Kasumi-1 (cell line): Measurements from ENCODE around the gene MAN2A2.
A peak's percentile ranks its signal among the peaks of the same experiment; 100 is the strongest.
"Not testable (repeated sequence)": the region's sequence is repeated elsewhere in the genome, so short reads cannot be mapped to it uniquely, and the experiment has no call there.

Experiments
- DNase-seq, 2 experiments: peaks; one replicate each; lab custom pipeline; 2025; lab: John Stamatoyannopoulos, UW

Gene MAN2A2

GRCh38 chr15:90918034-90918788, 15.1 kb downstream of the MAN2A2 start:
- no peak for DNase-seq

DNA sequence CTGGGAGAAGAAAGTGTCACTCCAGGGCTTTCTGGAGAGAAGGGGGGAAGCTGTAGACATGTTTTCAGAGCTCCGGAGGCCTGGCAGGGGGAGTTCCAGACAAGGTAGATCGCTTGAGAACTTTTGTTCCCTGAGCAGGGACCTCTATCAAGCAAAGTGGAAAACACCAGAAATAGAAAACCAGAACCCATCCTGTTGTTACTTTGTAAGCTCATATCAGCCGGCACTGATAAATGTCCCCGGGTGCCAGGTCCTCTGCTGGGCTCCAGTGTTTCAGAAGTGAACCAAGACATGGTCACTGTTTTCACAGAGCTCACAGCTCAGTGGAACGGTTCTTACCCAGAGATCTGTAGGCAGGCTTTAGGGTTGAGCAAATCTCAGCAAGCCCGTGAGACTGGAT, 15.7 kb downstream of the MAN2A2 start:
- no peak for DNase-seq

DNA sequence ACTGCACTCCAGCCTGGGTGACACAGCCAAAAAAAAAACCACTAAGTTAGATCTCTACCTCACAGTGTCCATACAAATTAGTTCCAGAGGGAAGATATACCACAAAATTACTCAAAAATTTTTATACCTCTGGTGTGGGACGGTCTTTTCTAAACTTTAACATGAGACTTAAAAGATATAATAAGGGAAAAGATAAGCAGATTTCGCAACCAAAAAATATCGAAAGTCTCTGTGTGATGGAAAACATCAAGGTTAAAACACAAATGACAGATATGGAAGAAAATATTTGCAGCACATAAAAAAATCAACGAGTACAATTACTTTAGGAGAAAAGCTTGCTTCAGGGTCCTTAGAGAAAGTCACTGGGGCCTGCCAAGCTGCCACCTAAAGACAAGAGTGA, 18.8 kb downstream of the MAN2A2 start:
- no peak for DNase-seq

GRCh38 chr15:90922712-90923322, 19.7 kb downstream of the MAN2A2 start:
- not testable (repeated sequence) for DNase-seq

DNA sequence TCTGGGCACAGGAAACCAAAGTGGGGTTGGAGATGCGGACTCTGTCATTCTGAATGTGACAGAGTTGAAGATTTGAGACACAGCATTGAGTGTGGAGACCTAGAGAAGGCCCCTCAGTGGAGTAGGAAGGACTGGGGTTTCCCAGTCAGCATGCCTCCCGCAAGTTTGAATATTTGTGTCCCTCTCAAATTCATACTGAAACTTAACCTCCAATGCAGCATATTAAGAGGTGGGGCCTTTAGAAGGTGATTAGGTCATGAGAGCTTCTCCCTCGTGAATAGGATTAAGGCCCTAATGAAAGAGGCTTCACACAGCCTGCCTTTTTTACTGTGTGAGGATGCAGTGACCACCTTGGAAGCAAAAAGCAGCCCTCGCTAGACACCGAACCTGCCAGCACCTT, 21.3 kb downstream of the MAN2A2 start:
- no peak for DNase-seq

DNA sequence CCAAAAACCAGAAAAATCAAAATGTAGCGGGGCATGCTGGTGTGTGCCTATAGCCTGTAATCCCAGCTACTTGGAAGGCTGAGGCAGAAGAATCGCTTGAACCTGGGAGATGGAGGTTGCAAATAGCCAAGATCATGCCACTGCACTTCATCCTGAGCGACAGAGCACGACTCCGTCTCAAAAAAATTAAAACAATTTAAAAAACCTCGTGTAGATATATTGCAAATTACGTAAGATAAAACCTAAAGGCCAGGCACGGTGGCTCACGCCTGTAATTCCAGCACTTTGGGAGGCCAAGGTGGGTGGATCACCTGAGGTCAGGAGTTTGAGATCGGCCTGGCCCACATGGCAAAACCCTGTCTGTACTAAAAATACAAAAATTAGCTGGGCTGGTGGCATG, 23.7 kb downstream of the MAN2A2 start:
- DNase-seq = not testable (repeated sequence)

- DNase-seq = not testable (repeated sequence)
Measured at GRCh38 chr15:90928106-90928505, 25.0 kb downstream of the MAN2A2 start.

- no peak for DNase-seq
Measured at GRCh38 chr15:90929246-90930019, 26.3 kb downstream of the MAN2A2 start.

DNA sequence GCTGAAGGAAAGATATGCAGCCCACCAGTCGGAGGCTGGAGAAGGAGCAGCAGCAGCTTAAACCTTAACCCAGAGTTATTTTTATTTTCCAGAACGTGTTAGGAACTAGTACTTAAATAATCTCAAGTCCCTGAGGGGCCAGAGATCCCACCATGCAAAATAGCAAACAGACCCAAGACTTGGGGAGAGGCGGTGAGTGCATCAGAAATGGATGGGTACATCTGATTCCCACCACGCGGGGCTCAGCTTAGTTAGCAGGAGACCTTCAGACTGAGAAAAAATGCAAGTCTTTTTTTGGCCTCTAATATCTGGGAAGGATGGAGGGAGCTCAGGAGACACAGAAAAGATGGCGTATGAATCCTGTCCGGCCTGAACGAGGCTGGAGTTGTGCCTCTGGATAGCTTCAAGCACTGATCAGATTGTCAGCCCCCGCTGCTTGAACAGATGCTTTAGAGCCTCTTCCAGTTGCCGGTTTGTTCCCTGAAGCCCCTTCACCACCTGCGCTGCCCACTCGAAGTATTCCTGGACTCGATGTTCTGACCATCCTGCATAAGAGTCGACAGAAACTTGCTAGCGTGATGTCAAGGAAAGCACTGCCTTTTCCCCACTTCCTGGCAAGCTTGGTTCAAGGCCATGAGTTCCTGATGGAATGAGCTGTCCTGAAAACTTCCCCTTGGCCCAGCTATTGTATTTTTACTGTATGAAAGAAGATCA, 27.9 kb downstream of the MAN2A2 start:
- DNase-seq = no peak

DNA sequence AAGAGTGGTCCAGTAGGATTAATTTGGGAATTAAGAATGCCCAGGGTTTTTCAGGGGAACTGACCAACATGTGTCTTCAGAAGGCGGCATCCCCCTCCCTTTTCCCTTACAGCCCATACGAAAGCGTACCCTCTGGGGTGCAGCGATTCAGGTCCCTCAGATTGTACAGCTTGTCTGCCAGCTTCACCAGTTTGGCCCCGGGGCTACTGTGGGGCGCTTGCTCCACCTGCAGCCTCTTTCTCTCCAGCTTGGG, 28.4 kb downstream of the MAN2A2 start:
- DNase-seq = no peak

- peak; percentile 88 to 91 for DNase-seq
Measured at GRCh38 chr15:90931828-90932659, 28.9 kb downstream of the MAN2A2 start, which contains the start of gene HDDC3. Gene HDDC3 (minus strand): TSS chr15:90932549. CDS start chr15:90932540, 9 bp downstream.

DNA sequence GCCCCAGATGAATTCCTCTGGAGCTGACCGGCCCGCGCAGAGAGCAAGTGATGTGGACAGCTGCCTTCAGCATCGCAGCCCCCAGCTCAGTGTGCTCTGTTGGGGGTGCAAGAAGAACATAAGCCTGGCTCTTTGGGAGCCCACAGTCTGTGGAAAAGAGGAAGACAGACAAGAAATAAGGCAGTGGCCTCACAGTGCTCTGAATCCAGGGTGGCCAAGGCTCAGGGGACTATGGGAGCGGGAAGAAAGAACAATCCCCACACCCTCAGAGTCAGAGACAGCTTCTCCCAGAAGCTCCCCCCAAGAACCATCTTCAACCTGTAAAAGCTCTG, 29.5 kb downstream of the MAN2A2 start:
- DNase-seq = peak in 1 of 2 experiments; percentile 61

- no peak for DNase-seq
Measured at GRCh38 chr15:90933301-90933700, 30.2 kb downstream of the MAN2A2 start.

GRCh38 chr15:90934256-90934948, 31.3 kb downstream of the MAN2A2 start:
- DNase-seq = peak; percentile 85

DNA sequence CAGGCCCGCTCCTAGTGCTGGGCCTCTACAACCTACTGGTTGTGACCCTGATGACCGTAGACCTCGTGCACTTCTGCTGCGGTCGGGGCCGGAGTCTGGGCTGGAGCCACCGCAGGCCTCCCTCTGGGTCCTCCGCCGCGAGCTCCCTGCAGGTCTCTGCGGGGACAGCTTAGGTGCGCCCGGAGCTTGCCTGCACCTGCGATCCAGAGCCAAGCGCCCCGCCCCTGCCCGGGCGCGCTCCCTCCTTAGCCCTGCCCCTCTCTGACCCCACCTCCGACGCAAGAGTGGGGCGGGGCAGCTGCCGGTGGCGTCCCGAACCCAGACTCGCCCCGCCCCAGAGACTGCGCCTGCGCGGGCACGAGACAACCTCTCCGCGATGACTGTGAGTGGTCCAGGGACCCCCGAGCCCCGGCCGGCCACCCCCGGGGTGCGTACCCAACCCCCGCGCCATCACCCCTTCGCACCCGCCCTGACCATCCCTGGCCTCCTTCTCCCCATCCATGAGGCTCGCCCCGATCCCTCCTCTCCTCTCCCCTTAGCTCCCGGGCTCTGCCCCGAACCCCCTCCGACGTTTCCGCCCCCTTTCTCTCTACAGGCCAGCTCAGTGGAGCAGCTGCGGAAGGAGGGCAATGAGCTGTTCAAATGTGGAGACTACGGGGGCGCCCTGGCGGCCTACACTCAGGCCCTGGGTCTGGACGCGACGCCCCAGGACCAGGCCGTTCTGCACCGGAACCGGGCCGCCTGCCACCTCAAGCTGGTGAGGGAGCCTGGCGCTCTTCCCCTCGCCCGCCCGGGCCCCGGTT, 32.0 kb downstream of the MAN2A2 start, which contains the start of gene UNC45A:
Gene UNC45A (plus strand): TSS at position 337 of the 803 bp plus-strand sequence. CDS start 40 bp downstream, at position 377.
- peak; percentile 83 to 84 for DNase-seq

DNA sequence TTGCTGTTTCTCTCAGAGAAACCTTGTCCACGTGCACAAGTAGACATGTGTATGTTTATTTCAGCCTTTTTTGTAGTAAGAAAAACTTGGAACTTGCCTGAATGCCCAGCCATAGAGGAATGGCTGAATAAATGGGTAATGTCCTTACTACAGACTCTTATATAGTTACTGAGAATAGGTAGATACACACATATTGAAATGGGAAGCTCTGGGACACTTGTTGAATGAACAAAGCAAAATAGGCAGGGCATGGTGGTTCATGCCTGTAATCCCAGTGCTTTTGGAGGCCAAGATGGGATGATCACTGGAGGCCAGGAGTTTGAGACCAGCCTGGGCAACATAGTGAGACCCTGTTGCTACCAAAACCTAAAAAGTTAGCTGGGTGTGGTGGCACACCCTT, 33.7 kb downstream of the MAN2A2 start:
- no peak for DNase-seq

- no peak for DNase-seq
Measured at GRCh38 chr15:90938261-90938660, 35.2 kb downstream of the MAN2A2 start.

DNA sequence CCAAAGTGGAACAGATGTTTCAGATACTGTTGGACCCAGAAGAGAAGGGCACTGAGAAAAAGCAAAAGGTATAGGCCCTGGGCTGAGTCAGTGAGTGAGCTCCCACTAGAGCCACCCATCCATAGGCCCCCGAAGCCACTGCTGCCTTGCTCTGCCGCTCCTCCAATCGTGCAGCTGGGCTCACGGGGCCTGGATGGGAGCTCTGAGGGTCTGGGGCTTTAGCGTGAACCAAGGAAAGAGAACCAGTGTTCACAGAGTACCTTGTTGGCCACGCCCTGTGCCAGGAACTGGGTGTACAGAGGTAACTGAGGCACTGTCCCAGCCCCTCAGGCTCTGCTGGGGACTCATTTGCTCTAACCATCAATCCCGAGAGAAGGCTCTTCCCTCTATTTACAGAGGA, 36.7 kb downstream of the MAN2A2 start:
- DNase-seq = no peak

- no peak for DNase-seq
Measured at GRCh38 chr15:90941038-90941437, 37.9 kb downstream of the MAN2A2 start.
